CD4-positive, alpha-beta T cell treated with Interleukin-10 for 1 hour (primary cell): ENCODE data around the gene MYO16.
"Not testable (repeated sequence)": the region's sequence is repeated elsewhere in the genome, so short reads cannot be mapped to it uniquely, and the experiment has no call there.

Experiments
- DNase-seq: peaks from one replicate; pipeline ENCODE4 v3.0.0-alpha.2; 2020

MYO16 gene

DNA sequence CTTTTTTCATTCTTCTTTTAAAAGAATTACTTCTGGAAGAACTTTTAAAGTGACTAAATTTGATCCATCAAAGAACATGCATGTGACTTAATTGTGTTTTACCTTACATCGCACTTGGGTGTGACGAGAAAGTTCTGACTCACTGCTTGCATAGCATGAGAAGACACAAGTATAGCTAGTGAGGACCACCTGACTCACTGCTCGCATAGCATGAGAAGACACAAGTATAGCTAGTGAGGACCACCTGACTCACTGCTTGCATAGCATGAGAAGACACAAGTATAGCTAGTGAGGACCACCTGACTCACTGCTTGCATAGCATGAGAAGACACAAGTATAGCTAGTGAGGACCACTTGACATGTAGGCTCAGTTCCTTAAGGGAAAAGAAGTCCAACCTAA is 362.0 kb downstream of the MYO16 start:
- DNase-seq = not testable (repeated sequence)

DNA sequence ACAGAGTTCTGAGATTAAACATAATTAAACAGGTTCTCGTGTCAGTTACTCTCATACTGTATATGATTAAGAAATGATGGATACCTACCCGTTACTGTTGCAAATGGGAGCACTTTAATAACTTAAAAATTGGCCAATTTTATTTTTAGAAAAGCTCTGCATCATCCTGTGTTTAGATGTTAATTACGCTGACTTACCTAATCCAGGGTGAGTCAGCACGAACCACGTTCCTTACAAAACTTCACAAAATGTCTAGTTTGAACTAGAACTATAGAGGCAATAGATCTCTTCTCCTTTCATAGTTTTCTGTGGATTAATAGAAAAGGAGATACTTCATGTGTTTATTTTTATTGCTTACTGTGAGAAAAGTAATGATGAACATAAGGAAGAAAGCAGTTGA is 363.9 kb downstream of the MYO16 start:
- DNase-seq = no peak

GRCh38 chr13:108996430-108996829 is 367.0 kb downstream of the MYO16 start:
- no peak for DNase-seq

DNA sequence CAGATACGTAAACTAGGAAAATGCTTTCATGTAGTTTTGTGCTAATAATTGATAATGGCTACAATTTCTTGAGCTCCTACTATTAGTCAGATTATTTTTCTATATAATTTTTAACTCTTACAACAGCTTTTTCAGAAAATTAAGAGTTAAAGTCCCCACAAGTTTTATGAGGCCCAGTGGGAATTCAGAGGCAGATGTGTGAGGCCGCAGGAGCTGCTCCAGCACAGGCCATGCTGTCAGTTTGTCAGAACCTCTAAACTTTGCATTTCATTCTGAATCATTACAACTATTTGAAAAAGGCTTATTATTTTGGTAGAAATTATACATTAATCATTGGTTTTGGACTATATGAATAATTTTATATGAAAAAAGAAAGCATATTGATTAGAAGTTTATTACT is 370.8 kb downstream of the MYO16 start:
- DNase-seq = no peak

- no peak for DNase-seq
Observed at GRCh38 chr13:109002934-109003333, 373.5 kb downstream of the MYO16 start.

DNA sequence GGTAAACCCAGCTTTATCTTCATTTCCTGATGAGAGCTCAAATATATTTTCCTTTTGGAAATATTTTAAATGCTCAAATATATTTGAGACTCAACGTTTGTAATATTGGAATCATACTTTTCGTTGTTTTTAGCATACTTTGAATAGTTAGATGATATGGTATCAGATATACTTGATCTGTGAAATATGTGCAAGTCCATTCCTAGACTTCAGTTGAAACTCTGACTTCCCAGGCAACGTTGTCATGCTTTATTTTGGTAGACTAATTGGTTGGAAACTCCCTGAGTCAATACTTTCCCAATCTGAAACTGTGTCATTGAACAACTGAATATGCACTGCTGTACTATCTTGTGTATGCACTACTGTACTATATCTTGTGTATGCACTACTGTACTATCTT is 378.5 kb downstream of the MYO16 start:
- DNase-seq = no peak

DNA sequence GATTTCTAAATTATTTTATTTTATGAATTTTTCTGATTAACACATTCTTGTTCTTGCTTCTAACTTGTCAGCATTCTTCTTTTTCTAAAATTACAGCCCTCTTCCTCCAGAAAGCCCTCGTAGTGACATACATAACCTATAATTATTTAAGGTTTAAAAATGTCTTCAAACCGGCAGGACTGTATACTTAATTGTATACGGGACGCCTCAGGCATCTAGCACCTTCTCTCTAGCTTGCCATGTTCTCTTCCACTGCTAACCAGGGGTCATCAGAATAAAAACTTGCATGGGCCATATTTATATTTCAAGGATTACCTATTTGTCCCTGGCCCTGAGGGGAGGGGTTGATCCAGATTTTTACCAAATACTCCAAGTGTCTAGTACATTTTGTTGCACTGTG is 380.3 kb downstream of the MYO16 start:
- no peak for DNase-seq

GRCh38 chr13:109010912-109011311 is 381.5 kb downstream of the MYO16 start:
- DNase-seq = no peak

DNA sequence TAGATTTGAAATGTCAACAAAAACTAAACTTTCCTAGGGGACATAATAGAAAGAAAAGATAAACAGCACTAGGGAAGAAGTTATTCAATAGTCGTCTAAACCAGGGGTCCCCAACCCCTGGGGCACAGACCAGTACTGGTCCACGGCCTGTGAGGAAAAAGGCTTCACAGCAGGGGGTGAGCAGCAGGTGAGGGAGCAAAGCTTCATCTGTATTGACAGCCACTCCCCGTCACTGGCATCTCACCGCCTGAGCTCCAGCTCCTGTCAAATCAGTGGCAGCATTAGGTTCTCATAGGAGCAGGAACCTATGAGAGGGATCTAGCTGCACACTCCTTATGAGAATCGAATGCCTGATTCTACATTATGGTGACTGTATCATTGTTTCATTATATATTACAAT is 382.7 kb downstream of the MYO16 start:
- DNase-seq = no peak

GRCh38 chr13:109021558-109021957 is 392.1 kb downstream of the MYO16 start:
- no peak for DNase-seq

- DNase-seq = no peak
Observed at GRCh38 chr13:109024611-109025010, 395.2 kb downstream of the MYO16 start.

DNA sequence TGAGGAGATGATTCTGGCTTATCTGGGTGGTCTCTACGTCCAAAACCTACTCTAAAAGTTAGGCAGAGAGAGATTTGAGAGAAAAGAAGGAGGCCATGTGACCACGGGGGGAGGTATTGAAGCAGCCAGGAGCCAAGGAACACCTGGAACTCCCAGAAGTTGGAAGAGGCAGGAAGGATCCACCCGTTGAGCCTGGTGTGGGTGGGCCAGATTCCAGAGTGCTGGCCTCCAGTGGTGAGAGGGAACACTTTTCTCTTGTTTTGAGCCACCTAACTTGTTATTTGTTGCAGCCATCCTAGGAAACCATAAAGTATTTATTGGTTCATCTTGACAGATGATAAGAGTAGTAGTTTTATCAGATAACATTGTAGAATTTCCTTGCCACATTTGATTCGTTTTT is 396.9 kb downstream of the MYO16 start:
- DNase-seq = no peak

DNA sequence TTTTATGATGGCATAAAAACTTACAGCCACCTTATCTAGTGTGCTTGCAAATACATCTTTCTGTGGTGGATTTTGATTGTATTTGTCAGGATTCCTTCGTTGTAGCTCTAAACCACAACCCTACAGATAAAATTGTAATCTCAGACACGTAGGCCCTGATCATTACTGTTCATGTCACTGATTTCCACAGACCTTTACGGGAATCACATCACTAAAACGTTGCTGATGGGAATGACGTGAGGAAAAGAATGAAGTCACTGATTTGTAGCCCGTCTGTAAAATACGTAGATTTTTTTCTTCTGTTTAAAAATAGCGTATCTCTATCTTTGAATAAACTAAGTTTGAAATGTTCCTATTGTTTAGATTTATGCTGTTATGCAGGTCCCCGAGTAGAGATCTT is 399.2 kb downstream of the MYO16 start:
- DNase-seq = no peak

GRCh38 chr13:109033090-109033489 is 403.7 kb downstream of the MYO16 start:
- DNase-seq = no peak

DNA sequence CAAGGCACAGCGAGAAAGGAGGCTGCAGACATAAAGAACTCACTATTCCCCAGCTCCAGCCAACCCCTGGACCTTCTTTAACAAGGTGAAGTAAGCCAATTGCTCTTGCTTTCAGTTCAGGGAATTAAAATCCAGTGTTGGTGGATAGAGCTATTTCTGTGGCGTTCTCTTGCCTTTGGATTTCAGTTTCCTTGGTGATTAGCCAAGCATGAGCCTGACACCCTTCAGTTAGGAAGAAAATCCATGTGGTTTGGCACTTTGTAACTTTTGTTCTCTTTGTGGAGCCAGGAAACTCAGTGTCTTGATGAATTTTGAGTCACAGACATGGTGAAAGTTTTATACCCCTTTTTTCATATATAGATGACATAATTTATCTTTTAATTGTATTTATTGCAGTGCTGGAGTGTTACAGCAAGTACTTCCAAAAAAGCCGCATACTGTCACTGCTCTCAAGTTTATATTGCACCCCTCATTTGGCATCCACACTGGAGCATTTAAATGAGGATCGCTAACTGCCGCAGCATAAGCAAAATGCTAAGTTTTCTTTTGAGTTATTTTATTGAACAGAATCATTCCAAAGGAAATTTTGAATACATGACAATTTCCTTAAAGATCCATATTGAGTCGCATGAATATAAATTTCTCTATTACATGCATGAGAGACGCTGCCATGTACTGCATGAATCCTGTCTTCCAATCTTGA is 406.8 kb downstream of the MYO16 start:
- no peak for DNase-seq

DNA sequence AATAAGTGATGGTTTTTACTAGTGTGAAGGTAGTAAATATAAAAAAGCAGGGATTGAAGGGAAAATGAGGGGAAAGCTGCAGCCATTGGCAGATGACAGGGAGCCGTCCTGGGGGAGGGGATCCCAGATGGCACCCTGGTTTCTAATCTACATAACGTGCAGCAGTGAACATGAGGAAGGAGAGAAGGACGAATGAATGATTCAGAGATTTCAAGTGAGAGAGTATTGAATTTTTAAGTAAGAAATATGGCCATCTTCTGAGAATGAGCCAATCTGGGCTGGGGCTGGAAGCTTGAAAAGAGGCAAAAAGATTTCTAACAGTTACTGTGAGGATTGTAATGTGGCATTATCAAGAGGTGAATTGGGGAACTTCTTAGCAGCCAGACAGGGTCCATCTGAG is 414.2 kb downstream of the MYO16 start:
- no peak for DNase-seq

DNA sequence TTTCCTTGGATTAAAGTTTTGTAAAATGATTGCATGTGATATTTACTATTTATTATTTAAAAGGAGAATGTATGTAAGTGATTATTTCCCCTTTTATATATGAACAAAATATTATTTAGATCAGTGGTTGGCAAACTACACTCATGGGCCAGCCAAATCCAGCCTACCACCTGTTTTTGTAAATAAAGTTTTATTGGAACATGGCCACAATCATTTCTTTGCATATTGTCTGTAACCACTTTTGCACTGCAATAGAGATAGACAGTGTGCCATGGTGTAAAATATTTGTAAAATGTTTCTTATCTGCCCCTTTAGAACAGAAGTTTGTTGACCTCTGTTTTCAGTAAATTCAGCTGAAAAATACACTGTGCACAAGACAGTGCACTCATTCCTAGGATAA is 426.4 kb downstream of the MYO16 start:
- no peak for DNase-seq

DNA sequence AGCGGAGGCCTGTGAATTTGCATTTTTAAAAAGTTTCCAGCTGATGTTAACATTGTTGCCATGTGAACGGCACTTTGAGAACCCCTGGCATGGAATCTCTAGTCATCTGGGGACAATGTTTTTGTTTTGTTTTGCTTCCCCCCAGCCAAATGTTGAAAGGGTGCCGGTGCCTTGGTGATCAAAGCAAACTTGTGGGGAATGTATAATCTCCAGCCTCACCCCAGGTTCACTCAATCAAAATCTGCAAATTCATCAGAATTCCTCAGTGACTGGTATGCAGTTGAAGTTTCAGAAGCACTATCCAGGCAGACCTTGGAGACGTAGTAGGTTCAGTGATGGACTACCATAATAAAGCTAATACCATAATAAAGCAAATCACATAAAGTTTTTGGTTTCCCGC is 428.7 kb downstream of the MYO16 start:
- no peak for DNase-seq

GRCh38 chr13:109072505-109072904 is 443.1 kb downstream of the MYO16 start:
- DNase-seq = no peak

DNA sequence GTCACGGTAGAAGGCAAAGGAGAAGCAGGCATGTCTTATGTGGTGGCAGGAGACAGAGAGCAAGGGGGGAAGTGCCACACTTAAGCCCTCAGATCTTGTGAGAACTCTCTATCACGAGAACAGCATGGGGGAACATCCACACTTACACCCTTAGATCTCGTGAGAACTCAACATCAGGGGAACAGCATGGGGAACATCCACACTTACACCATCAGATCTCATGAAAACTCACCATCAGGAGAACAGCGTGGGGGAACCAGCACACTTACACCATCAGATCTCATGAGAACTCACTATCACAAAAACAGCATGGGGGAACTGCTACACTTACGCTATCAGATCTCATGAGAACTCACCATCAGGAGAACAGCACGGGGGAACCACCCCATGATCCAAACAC is 445.0 kb downstream of the MYO16 start:
- DNase-seq = no peak

DNA sequence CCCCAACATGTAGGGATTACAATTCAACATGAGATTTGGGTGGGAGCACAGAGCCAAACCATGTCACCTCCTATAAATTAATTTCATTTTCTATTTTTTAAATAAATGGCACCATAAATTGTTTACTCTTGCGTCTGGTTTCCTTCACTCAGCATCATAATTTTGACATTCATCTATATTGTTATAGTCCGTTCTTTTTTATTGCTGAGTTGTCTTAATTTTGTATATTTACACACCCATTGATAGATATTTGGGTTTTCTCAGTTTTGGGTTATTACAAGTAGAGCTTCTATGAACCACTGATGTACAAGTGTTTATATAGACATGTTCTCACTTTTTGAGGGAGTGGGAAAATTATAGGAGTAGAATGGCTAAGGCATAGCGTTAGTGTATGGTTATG is 445.4 kb downstream of the MYO16 start:
- DNase-seq = no peak

- DNase-seq = no peak
Observed at GRCh38 chr13:109087916-109088623, 458.7 kb downstream of the MYO16 start.

DNA sequence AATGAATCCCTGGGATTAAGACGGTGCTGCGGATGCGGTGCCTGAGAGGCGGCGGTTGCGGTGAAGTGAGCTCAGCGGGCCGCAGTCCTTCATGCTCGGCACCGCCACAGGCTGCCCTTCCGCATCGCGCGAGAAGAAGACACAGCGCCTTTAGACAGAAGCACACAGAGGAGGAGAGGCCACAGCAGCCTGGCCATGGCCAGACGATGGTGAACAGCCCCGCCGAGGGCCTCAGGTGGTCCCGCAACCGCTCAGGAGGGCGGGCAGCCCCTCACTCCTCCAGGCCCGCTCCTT is 459.2 kb downstream of the MYO16 start:
- DNase-seq = no peak

- no peak for DNase-seq
Observed at GRCh38 chr13:109090796-109091195, 461.4 kb downstream of the MYO16 start.

DNA sequence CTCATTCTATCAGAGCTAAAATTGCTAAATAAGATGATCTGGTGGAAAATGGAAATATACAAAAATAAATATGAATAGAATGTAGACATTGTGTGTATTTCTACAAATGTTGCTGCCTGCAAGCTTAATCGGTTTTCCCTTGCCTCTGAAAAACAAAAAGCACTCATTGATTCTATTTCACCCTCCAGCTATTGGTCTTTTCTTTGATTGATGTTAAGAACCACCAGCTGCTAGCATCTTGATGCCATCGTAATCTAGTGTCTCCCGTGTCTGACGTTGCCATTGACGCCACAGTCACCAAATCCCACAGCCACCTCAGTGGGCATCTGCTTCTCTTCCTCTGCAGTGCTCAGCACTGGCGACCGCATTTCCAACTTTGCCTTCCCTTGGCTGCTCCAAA is 461.8 kb downstream of the MYO16 start:
- no peak for DNase-seq
